DND-41 (cell line): ENCODE results near the gene CLSTN2.

Experiments
- EZH2 ChIP-seq: IDR thresholded peaks from 3 replicates; pipeline ENCODE4 v1.6.1; 2012; ENCODE audit warnings: borderline replicate concordance, low read depth, mild to moderate bottlenecking, moderate library complexity, low read length, inconsistent platforms; ENCODE audit not compliant: severe bottlenecking
- TF ChIP-seq, protein P1 (sequence below): IDR thresholded peaks from 2 replicates; pipeline ENCODE4 v1.5.1; 2012; ENCODE audit warnings: borderline replicate concordance, low read length, moderate library complexity, mild to moderate bottlenecking; ENCODE audit not compliant: poor library complexity, severe bottlenecking; ENCODE audit errors: extremely low read depth

DNA sequence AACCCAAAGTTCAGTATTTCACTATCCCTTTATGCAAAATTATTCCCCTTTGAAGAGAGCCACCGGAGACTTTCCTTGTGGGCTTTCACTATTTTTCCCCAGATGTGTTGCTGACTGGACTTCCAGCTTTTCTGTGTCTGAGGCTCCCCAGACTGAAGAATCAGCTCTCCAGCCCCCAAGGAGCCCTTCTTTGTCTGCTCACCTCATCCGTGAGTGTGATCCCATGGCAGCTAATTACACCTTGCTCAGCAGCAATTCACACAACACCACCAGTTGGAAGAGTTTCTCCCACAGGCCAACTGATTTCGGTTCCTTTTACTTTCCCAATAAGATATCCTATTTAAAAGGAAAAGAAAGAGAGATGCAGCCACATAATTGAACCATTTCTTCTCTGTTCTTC is 493.4 kb downstream of the CLSTN2 start:
- TF ChIP-seq, protein P1, sequence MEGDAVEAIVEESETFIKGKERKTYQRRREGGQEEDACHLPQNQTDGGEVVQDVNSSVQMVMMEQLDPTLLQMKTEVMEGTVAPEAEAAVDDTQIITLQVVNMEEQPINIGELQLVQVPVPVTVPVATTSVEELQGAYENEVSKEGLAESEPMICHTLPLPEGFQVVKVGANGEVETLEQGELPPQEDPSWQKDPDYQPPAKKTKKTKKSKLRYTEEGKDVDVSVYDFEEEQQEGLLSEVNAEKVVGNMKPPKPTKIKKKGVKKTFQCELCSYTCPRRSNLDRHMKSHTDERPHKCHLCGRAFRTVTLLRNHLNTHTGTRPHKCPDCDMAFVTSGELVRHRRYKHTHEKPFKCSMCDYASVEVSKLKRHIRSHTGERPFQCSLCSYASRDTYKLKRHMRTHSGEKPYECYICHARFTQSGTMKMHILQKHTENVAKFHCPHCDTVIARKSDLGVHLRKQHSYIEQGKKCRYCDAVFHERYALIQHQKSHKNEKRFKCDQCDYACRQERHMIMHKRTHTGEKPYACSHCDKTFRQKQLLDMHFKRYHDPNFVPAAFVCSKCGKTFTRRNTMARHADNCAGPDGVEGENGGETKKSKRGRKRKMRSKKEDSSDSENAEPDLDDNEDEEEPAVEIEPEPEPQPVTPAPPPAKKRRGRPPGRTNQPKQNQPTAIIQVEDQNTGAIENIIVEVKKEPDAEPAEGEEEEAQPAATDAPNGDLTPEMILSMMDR: no peak
- TF ChIP-seq EZH2: no peak
